Activated CD8-positive, alpha-beta memory T cell treated with anti-CD3 and anti-CD28 coated beads, Interleukin-2, amount 50 U/mL, for 4 hours (primary cell): ENCODE data around the gene CMKLR1.

Experiments
- DNase-seq: peaks from one replicate; pipeline ENCODE4 v3.0.0-alpha.2; 2020

Gene CMKLR1

DNA sequence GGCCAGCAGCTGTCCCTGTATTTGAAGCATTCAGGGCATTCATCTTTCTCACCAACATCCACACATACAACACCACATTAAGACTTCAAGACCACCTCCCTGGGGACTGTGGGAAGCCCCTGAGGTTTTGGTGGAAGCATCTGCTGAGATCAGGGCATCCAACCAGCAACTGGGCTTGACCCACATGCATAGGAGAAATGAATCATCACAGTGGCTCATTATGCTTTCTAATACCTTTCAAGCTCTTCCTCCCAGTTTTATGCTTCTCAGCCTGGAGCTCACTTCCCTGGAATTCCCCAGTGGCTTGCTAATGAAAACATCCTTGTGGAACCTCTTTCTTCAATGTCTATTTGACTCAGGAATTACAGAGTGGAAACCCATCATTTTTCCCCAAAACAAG is 21.4 kb upstream of the CMKLR1 start:
- no peak for DNase-seq

GRCh38 chr12:108360057-108360456 is 20.9 kb upstream of the CMKLR1 start:
- DNase-seq: no peak

DNA sequence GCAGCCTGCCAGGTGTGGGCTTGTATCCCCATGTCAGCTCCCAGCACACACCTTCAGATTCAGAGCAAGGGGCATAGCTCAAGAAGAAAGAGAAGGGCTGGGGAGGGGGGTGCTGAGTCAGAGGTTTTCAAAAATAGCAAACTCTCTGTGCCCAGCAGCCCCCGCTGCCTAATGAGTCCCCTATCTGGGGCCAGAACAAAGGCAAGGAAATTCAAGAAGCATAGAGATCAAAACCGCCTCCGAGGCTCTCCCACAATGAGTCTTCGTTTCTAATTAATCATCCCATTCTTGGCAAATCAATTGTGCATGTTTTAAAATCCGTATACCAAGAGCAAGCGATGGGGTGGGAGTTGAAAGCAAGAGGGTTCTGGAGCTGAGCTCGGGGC is 19.5 kb upstream of the CMKLR1 start:
- DNase-seq: no peak

GRCh38 chr12:108357834-108358579 is 18.9 kb upstream of the CMKLR1 start:
- DNase-seq: no peak

DNA sequence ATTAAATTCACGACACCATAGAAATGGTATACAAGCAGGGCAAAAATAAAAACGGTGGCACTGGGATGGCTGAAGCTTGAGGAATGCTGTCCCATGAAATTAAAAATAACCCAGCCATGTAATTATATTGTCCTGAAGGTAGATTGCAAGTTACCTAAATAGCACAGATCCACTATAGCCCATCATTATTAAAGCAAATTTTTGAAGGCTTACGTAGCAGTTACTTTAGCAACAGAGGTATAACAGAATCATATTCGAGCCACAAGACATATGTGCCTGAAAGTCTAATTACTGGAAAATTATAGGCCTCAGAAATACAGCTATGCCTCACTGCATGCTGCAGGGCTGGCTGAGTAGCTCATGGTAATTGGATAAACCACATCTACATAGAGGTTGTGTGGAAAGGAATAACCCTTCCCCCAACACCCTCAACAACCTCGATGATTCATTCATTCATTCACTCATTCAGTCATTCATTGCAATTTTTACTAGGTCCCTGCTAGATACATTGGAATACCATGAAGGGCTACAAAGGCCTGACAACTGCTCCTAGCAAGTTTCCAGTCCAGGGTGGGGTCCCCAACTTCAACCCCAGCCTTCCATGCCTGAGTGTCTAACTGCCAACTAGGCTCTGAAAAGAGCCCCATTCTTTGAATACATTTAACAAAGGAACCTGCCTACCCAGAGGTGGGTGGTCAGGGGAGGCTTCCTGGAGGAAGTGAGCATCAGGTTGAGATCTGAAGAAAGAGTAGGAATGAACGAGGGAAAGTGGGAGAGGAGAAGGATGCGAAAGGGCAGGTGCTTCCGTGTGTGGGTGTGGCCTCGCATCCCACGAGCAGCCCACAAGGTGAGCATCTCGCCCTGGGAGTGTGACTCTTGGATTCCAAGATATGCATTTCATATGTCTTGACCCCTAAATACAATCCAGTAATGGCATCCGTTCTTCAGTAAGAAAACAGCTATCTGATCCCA is 18.0 kb upstream of the CMKLR1 start:
- DNase-seq: no peak

GRCh38 chr12:108355069-108355468 is 16.0 kb upstream of the CMKLR1 start:
- DNase-seq: no peak

DNA sequence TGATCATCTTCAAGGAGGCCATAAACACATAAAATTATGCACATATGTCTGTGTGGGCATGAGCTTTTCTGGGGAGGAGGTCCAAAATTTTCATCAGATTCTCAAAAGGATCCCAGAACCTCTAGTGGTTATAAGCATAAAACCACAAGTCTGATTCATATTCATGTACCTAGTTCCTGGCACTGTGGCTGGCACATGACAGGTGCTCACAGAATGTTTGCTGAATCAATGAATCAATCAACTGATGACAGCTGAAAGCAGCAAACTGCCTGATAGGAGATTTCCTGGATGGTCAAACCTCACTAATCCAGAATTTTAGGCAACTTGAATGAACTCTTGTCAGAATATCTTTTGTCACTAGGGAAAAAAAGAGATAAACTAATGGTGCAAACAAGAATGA is 13.5 kb upstream of the CMKLR1 start:
- DNase-seq: no peak

DNA sequence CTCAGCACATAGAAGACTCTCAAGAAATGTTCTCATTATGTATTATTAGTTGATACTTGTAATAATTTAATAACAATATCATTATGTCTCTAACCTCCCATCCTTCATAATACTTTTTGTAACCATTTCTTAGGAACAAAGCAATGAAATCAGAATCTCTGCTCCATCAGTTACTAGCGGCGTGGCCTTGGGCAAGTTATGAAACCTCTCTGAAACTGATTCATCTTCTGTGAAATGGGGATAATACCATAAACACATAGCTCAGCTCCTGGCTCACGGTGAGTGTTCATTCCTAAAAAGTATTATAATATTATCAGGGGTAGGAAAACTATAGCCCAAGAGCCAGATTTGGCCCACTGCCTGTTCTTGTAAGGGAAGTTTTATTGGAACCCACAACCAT is 11.4 kb upstream of the CMKLR1 start:
- no peak for DNase-seq

GRCh38 chr12:108349278-108349688 is 10.2 kb upstream of the CMKLR1 start:
- no peak for DNase-seq

DNA sequence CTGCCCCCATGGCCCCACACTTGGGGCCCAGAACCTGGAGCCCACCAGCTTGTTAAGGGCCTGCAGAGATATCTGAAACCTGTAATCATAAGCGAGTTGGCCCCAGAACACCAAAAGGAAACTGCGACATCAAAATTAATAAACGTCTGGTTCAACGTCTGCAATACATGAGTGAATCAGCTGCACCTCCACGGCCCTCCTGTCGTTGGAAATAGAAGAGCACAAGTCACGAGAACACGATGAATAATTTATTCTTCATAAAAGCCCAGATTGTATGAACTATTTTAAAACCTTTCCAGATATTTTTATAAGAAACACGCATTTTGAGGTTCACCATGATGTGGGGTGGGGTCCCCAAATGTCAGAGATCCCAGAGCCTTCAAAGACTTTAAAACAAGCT is 9.7 kb upstream of the CMKLR1 start:
- DNase-seq: no peak

GRCh38 chr12:108346727-108347710 is 7.9 kb upstream of the CMKLR1 start:
- no peak for DNase-seq

- no peak for DNase-seq
These were observed 6.9 kb upstream of the CMKLR1 start for GRCh38 chr12:108345716-108346633.

DNA sequence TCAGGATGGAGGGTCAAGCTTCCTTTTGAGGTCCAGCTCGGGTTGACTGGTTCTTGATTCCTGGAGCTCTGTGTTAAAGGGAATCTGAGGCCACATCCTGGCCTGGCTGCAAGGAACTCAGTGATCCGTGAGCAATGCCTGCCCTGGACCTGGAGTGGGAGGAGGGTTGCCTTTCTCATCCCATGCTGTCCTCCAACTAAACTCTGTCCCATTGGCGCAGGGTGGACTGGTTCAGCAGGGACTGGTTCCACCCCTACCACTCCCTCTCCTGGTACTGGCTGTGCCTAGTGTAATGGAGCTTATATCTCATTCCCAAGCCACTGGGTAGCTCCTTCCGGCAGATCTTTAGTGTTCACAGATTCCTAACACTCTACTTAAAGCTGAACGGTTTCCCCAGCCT is 3.9 kb upstream of the CMKLR1 start:
- no peak for DNase-seq

DNA sequence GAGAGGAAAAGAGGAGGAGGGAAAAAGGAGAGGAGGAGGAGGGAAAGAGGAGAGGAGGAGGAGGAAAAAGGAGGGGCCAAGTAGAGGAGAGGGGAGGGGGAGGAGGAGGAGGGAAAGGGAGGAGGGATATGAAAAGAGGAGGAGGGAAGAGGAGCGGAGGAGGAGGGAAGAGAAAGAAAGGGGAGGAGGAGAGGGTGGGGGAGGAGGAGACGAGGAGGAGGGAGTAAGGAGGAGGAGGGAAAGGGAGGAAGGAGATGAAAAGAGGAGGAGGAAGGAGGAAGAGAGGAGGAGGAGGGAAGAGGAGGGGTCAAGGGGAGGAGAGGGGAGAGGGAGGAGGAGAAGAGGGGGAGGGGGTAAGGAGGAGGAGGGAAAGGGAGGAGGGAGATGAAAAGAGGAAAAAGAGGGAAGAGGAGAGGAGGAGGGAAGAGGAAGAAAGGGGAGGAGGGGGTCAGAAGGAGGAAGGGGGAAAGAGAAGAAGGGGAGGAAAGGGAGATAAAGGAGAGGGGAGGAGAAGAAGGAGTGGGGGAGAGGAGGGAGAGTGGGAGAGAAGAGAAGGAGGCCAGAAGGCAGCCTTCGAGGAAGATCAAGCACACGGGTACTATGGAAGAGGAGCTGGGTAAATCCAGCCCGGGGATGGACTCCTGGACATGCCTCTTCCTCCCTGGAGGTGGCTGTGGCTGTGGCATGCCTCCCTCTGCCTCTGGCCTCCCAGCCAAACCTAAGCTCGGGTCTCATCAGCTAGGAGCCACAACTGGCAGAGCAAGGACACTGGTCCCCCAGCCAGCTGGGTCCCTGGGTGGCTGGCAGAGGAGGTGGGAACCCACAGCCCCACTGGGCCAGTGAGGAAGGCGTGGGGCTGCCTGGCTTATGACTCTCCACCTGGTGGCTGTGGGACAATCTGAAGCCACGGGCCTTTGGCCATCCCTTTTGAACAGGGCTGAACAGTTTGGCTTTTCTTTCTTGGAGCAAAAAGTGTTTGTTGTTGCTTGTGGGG is 3.0 kb upstream of the CMKLR1 start:
- no peak for DNase-seq

DNA sequence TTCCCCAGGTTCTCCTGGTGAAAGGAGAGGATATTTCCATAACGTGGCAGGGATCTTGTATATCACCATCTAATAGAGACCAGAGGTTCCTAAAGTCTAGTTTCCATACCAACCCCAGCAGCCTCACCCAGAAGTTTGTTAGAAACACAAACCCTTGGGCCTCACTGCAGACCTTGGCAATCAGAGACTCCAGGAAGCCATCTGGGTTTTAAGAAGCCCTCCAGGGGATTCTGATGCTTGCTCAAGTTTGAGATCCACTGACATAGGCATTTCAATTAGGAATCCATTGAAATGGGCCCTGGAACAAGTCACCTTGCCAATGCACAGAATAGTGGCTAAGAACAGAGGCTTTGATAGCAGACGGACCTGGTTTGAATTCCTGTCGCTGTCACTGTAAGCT is 2.2 kb upstream of the CMKLR1 start:
- DNase-seq: no peak

- no peak for DNase-seq
These were observed 926 bp upstream of the CMKLR1 start for GRCh38 chr12:108340037-108340436.

DNA sequence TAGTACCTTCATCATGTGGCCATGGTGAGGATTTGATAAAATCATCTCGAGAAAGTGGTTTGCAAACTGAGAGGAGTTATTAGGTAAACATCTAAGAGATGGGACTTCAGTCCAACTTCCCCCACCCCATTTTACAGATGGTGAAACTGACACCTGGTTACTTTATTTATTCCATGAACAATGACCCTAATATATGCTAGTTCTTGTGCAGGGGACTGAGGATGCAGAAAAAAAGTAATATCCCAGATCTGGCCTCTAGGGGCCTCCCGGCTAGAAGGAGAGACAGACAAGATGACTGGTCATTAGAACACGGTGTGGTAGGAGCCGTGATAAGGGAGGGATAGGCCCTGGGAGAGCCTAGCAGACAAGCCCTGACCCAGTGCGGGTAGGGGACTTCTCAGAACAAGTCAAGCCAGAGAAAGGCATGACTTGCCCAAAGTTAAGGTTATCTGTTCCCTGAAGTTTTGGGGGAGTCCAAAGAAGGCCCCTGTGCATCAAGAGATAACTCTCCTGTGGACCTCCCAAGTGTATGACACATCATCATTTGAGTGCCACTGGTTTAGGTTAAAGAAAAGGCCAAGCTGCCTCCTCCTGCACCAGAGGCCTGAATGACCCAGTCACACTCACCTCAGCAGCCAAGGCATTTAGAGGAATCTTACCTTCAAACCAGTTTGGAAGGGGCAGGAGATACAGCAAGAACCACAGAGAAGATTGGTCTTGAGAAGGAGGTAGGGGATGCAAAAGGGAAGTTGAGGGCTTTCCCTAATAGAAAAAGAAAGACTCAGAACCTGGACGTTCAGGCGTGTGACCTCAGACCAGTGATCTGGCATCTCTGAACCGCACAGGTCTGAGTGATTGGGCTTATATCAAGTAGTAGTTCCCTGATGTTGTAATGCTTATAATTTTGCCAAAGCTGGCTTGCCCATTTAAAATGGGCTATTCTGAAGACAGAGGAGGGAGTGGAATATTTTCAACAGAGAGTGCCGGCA is 1.6 kb downstream of the CMKLR1 start:
- DNase-seq: no peak

- DNase-seq: no peak
These were observed 3.6 kb downstream of the CMKLR1 start for GRCh38 chr12:108335349-108336119.
